ENCODE results near the gene ALDH7A1. TPM values are rescaled to one million over a fixed set of nuclear protein-coding genes. Genes with fewer than 3 reads are reported as not detected.

ALDH7A1 gene
- total RNA-seq, 1 experiment from 2014 or later: 148 TPM

GRCh38 chr5:126577415-126577814, 17.6 kb downstream of the ALDH7A1 start:
- no peaks in the 10 kb centered on the region for H3K27me3 Mint-ChIP-seq (ENCODE audit: low read depth)
- Histone ChIP-seq H3K14ac (ENCODE audit: insufficient read depth, low read length) (no peak overlapping the region), H3K27me3 (ENCODE audit: insufficient read depth, low read length) (no peaks in the 10 kb centered on the region), H3K9me3 (ENCODE audit: control insufficient read depth, low read depth, low read length) (no peaks in the 10 kb centered on the region), H3K23me2 (ENCODE audit: insufficient read length, low read depth, low read length, poor library complexity, severe bottlenecking) (no peaks in the 10 kb centered on the region), H3T11ph (ENCODE audit: low read length) (no peak overlapping the region), H2BK20ac (ENCODE audit: low read depth, low read length, poor library complexity, severe bottlenecking) (no peak overlapping the region), H3K56ac (ENCODE audit: insufficient read length, low read depth, low read length) (no peak overlapping the region), H2BK120ac (ENCODE audit: low read depth, low read length, poor library complexity, severe bottlenecking) (no peak overlapping the region), H3K27ac (ENCODE audit: insufficient read length, low read depth, low read length) (no peak overlapping the region), H3K79me2 (ENCODE audit: insufficient read depth, low read length) (no peaks in the 10 kb centered on the region), H2BK5ac (ENCODE audit: insufficient read length, low read length) (no peak overlapping the region), H4K20me1 (ENCODE audit: control insufficient read depth, insufficient read depth, insufficient read length) (no peaks in the 10 kb centered on the region), H3K9ac (ENCODE audit: extremely low read depth, insufficient read length, low read length) (no peak overlapping the region), H3K79me1 (ENCODE audit: insufficient read depth, low read depth, low read length, poor library complexity, severe bottlenecking) (peaks cover under 1% of the 10 kb centered on the region), H2BK12ac (ENCODE audit: insufficient read length, low read depth, low read length) (no peak overlapping the region), H3K4me1 (ENCODE audit: insufficient read depth, low read length) (no peaks in the 10 kb centered on the region), H3K4ac (ENCODE audit: low read depth, low read length) (no peak overlapping the region), H2AFZ (ENCODE audit: low read length) (no peak overlapping the region), H4K5ac (ENCODE audit: insufficient read length, low read depth, low read length) (no peak overlapping the region), H2AK5ac (ENCODE audit: insufficient read length, low read length) (no peak overlapping the region), H4K91ac (ENCODE audit: insufficient read length, low read depth, low read length) (no peak overlapping the region), H4K8ac (replicated peaks; ENCODE audit: insufficient read length, low read depth, low read length) (no peak overlapping the region), H3K4me2 (ENCODE audit: insufficient read depth, insufficient read length, low read length) (no peak overlapping the region), H3K23ac (ENCODE audit: insufficient read length, low read depth, low read length) (no peak overlapping the region), H2BK15ac (ENCODE audit: low read depth, low read length) (no peak overlapping the region), H3K18ac (ENCODE audit: insufficient read length, low read depth, low read length) (no peak overlapping the region)
- no peaks in the 10 kb centered on the region for H3K4me1 Mint-ChIP-seq
- H3K4me3 Mint-ChIP-seq: no peak overlapping the region
- no peak for TF ChIP-seq CTCF (conservative IDR thresholded peaks at IDR 0.05)
- no peak for DNase-seq
- no peak overlapping the region for H3K27ac Mint-ChIP-seq
- WGBS (ENCODE audit: extremely low coverage, insufficient read length, low lambda C conversion rate): no CpG with 5 or more reads among the region's 5 CpGs
- peaks cover 53 to 84% (median 79%) of the 10 kb centered on the region in 3 experiments; a peak in 6 of 7 replicates for H3K36me3 Mint-ChIP-seq (ENCODE audit: insufficient read depth in 1 of 3, low read depth in 3 of 3)
- no peaks in the 10 kb centered on the region for H3K9me3 Mint-ChIP-seq
